CD4-positive, alpha-beta T cell (primary cell): ENCODE measurements around the gene IQSEC3. TPM values are rescaled to one million over a fixed set of nuclear protein-coding genes. Genes with fewer than 3 reads are reported as not detected.
A peak's percentile ranks its signal among the peaks of the same experiment; 100 is the strongest.

Experiments used
- ATAC-seq: fragments of 200-7000 bp; cut with Tn5 transposase; one replicate; pipeline ENCODE4 v1.10.0; 2022; ENCODE audit warnings: mild to moderate bottlenecking; ENCODE audit not compliant: poor library complexity
- CTCF ChIA-PET: fragments of 350-600 bp; sonication (Branson Sonifier 250); formaldehyde crosslinking; loops from one replicate; lab custom pipeline; 2021; ENCODE audit warnings: antibody characterized with exemption, inconsistent platforms; lab: Charles Lee
- POLR2A ChIA-PET: fragments of 350-600 bp; sonication (Branson Sonifier 250); formaldehyde crosslinking; loops from one replicate; lab custom pipeline; 2021; ENCODE audit warnings: antibody characterized with exemption, inconsistent platforms; lab: Charles Lee
- DNase-seq, 14 experiments: peaks; one replicate each; pipeline ENCODE4 v3.0.0-alpha.2; 2013 to 2020; ENCODE audit warnings: mixed read lengths in 2 of 14
- H3K27ac ChIP-seq, 2 donors: one replicate each; pipeline versions ENCODE4 v1.5.1 to v1.7.0; 2013; ENCODE audit warnings: low read length in 2 of 2, low read depth in 1 of 2, mild to moderate bottlenecking in 1 of 2
- H3K27me3 ChIP-seq, 2 experiments: 1 replicate in 1 of 2; 2 replicates in 1 of 2; pipeline versions ENCODE4 v1.6.1 to v1.7.0; 2013; ENCODE audit warnings: low read length in 2 of 2, control low read depth in 1 of 2, mild to moderate bottlenecking in 1 of 2, moderate library complexity in 1 of 2; ENCODE audit not compliant: insufficient read depth in 2 of 2, control insufficient read depth in 1 of 2
- H3K36me3 ChIP-seq: one replicate; pipeline ENCODE4 v1.6.1; 2013; ENCODE audit warnings: low read length, control low read depth; ENCODE audit not compliant: insufficient read depth
- H3K4me1 ChIP-seq: one replicate; pipeline ENCODE4 v1.6.1; 2013; ENCODE audit warnings: low read length, control low read depth; ENCODE audit not compliant: insufficient read depth
- H3K4me3 ChIP-seq: one replicate; pipeline ENCODE4 v1.5.1; 2013; ENCODE audit warnings: mild to moderate bottlenecking, low read length, moderate library complexity
- H3K9me3 ChIP-seq, 2 experiments: 1 replicate in 1 of 2; 2 replicates in 1 of 2; pipeline versions ENCODE4 v1.6.1 to v1.7.0; 2013; ENCODE audit warnings: low read length in 2 of 2, mild to moderate bottlenecking in 2 of 2, control low read depth in 1 of 2, moderate library complexity in 1 of 2; ENCODE audit not compliant: control insufficient read depth in 1 of 2, insufficient read depth in 1 of 2
- H3K27ac Mint-ChIP-seq: one replicate; pipeline ENCODE4 v1.8.0; 2020; ENCODE audit warnings: mixed read lengths
- H3K27me3 Mint-ChIP-seq: one replicate; pipeline ENCODE4 v1.8.0; 2021; ENCODE audit warnings: mixed read lengths
- H3K36me3 Mint-ChIP-seq: one replicate; pipeline ENCODE4 v1.8.0; 2021; ENCODE audit warnings: low read depth, mixed read lengths
- H3K4me1 Mint-ChIP-seq: one replicate; pipeline ENCODE4 v1.8.0; 2021; ENCODE audit warnings: low read depth, mixed read lengths
- H3K4me3 Mint-ChIP-seq: one replicate; pipeline ENCODE4 v1.8.0; 2020; ENCODE audit warnings: mild to moderate bottlenecking, mixed read lengths
- H3K9me3 Mint-ChIP-seq: one replicate; pipeline ENCODE4 v1.8.0; 2020; ENCODE audit warnings: mixed read lengths
- CTCF ChIP-seq: fragments of 200-600 bp; IDR thresholded peaks from one replicate; pipeline ENCODE4 v1.8.0; 2022; ENCODE audit warnings: antibody characterized with exemption, mild to moderate bottlenecking
- intact Hi-C, 2 experiments: fragments of 100-400 bp; cut with DNase I in 1 of 2; cut with micrococcal nuclease in 1 of 2; formaldehyde crosslinking; loops; one replicate each; pipeline versions ENCODE4 v1.15.1 to v1.9.0; 2023 to 2025; cut with DNase I, micrococcal nuclease
- total RNA-seq, 174 experiments: library from RNA in 2 of 174; stranded (reverse) in 2 of 174; gene quantifications; one replicate each; pipeline ENCODE4 v1.2.3 and lab custom pipeline; 2021 to 2026

IQSEC3 gene
- total RNA-seq, 2 experiments from 2014 or later = 0.19 TPM; not detected in 1

GRCh38 chr12:211142-211465 is 144.5 kb downstream of the IQSEC3 start:
- Mint-ChIP-seq H3K27me3 (peaks cover 54% of the 10 kb centered on the region), H3K4me1 (no peaks in the 10 kb centered on the region), H3K27ac (no peak overlapping the region), H3K4me3 (no peak overlapping the region), H3K9me3 (no peaks in the 10 kb centered on the region), H3K36me3 (no peaks in the 10 kb centered on the region)
- no peak overlapping the region for H3K27ac ChIP-seq
- DNase-seq = no peak
- ATAC-seq = no peak
- no peak overlapping the region for H3K4me3 ChIP-seq
- no peaks in the 10 kb centered on the region for H3K36me3 ChIP-seq
- peaks cover 20 to 37% of the 10 kb centered on the region in 2 experiments for H3K27me3 ChIP-seq
- TF ChIP-seq CTCF = no peak
- ChIA-PET CTCF (no interaction called here), POLR2A (no interaction called here)
- intact Hi-C loops = no loop called here
- H3K4me1 ChIP-seq = no peaks in the 10 kb centered on the region
- H3K9me3 ChIP-seq = peaks cover 0 to 5% of the 10 kb centered on the region in 2 experiments

GRCh38 chr12:211639-212414 is 145.3 kb downstream of the IQSEC3 start:
- DNase-seq (no peak), ATAC-seq (no peak)
- ChIA-PET POLR2A (no interaction called here), CTCF (no interaction called here)
- intact Hi-C loops = no loop called here
- no peaks in the 10 kb centered on the region for H3K36me3 Mint-ChIP-seq
- no peak overlapping the region for H3K4me3 Mint-ChIP-seq
- Histone ChIP-seq H3K27me3 (peaks cover 17 to 32% of the 10 kb centered on the region in 2 experiments), H3K4me1 (no peaks in the 10 kb centered on the region), H3K27ac (no peak overlapping the region), H3K36me3 (no peaks in the 10 kb centered on the region), H3K9me3 (peaks cover 0 to 5% of the 10 kb centered on the region in 2 experiments), H3K4me3 (no peak overlapping the region)
- H3K4me1 Mint-ChIP-seq = no peaks in the 10 kb centered on the region
- TF ChIP-seq CTCF = no peak
- H3K9me3 Mint-ChIP-seq = no peaks in the 10 kb centered on the region
- H3K27me3 Mint-ChIP-seq = peaks cover 53% of the 10 kb centered on the region
- H3K27ac Mint-ChIP-seq = no peak overlapping the region

GRCh38 chr12:212415-212714 is 145.8 kb downstream of the IQSEC3 start:
- Histone ChIP-seq H3K27ac (no peak overlapping the region), H3K4me1 (no peaks in the 10 kb centered on the region), H3K4me3 (no peak overlapping the region), H3K27me3 (peaks cover 17 to 31% of the 10 kb centered on the region in 2 experiments), H3K9me3 (peaks cover 0 to 5% of the 10 kb centered on the region in 2 experiments), H3K36me3 (no peaks in the 10 kb centered on the region)
- Mint-ChIP-seq H3K4me3 (no peak overlapping the region), H3K9me3 (no peaks in the 10 kb centered on the region), H3K36me3 (no peaks in the 10 kb centered on the region), H3K27ac (no peak overlapping the region), H3K4me1 (no peaks in the 10 kb centered on the region), H3K27me3 (peaks cover 54% of the 10 kb centered on the region)
- no peak for ATAC-seq
- intact Hi-C loops = no loop called here
- POLR2A ChIA-PET = no interaction called here
- peak in 2 of 14 experiments; percentile 3 to 21 for DNase-seq
- TF ChIP-seq CTCF = no peak
- CTCF ChIA-PET = no interaction called here
